Jurkat, Clone E6-1 (cell line): ENCODE measurements around the gene LY6G6D.

Experiments
- DNase-seq: peaks from one replicate; pipeline ENCODE4 v3.0.0-alpha.2; 2011; ENCODE audit warnings: low read depth, low spot score
- H3K4me3 ChIP-seq: 2 replicates; pipeline ENCODE4 v1.5.1; 2011; ENCODE audit warnings: mild to moderate bottlenecking, low read length, control low read depth, moderate library complexity

LY6G6D gene

DNA sequence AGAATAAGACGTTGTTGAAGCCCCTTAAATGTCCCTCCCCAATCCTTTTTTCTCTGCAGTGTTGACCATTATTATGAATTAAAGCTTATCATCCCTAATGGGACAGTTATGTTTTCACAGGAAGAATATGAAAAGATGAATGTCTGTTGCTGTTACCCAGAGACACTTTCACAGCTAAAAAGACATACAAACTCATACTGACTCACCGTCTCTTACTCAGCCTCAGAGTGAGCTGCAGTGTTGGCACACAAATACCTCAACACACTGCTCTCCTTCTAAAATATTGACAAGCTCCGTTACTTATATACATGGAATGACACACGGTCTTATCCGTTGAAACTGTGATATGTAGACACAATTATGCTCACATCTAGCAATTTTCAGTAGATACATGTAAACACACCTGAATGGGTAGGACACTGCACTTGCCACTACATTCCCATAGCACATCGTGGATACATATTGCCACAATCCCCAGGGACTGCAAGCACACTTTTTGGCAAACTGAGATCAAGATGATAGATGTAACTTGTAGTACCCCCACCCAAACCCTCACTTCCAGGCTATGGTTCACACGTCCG lies 37.7 kb downstream of the LY6G6D start:
- no peak overlapping the region for H3K4me3 ChIP-seq

DNA sequence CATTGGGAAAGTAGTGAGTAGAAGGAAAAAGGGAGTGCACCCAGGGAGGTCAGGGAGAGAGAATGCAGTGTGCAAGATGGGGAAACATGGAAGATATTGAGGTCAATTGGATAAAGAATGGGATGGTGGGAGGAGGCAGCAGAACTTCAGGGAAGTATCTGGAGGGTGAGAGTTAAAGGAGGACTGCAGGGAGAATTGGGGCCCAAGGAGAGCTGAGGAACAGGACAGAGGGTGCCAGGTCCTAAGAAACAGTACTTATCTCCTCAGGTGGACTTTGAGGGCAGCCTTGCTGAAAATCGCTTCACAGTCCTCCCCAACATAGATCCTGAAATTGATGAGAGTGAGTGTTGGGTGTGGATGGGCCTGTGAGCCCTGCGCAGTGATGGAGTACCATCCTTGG lies 43.1 kb downstream of the LY6G6D start:
- DNase-seq, result no peak

More for the DNA sequence above, 37.7 kb downstream of the LY6G6D start:
- DNase-seq, result no peak

DNA sequence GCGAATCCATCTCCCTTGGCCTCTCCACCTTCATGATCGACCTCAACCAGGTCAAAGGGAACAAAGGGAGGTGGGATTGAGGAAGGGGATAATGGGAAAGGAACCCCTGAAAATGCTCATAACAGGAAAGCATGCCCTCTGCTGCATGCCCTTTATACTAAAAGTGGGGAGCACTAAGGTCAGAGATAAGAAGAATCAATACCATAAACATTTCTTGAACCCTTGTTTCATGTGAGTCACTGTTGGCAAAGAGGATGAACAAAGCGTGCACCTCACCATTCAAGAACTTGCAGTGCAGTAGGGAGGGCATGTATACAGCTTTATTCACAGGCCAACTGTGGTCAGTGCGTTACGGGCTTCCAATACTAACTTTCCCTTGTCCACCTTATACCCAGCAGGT lies 45.6 kb downstream of the LY6G6D start:
- H3K4me3 ChIP-seq, result no peak overlapping the region
- DNase-seq, result no peak

More for the DNA sequence above, 43.1 kb downstream of the LY6G6D start:
- H3K4me3 ChIP-seq, result no peak overlapping the region

DNA sequence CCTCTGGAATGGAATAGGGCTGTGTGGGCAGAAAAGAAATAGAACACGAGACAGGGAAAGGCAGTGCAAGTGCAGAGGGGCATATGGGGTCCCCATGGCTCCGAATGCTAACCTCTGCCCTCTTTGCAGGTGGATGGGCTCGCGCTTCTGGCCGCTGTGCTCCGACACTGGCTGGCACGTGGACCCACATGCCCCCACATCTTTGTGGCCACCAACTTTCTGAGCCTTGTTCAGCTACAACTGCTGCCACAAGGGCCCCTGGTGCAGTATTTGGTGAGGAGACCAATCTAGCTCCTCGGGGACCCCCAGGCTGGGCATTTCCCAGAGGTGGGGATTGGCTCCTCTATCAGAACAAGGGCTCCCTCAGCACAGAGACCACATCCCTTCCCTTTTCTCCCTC lies 46.2 kb downstream of the LY6G6D start:
- no peak for DNase-seq
- H3K4me3 ChIP-seq, result no peak overlapping the region

DNA sequence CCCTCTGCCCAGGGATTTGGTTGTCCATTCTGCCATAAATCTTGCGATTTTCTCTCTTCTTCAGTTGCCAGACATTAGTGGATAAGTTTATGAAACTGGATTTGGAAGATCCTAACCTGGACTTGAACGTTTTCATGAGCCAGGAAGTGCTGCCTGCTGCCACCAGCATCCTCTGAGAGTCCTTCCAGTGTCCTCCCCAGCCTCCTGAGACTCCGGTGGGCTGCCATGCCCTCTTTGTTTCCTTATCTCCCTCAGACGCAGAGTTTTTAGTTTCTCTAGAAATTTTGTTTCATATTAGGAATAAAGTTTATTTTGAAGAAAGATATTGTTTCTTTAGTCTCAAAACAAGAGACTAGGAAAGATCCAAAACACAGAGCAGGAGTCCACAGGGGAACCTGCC lies 47.2 kb downstream of the LY6G6D start, which contains the start of gene SAPCD1:
SAPCD1 (plus strand) TSS at position 301 of the 400 bp plus-strand sequence. CDS start 399 bp downstream, outside the sequence.
- no peak within 1 kb of the TSS for H3K4me3 ChIP-seq
- no peak for DNase-seq

DNA sequence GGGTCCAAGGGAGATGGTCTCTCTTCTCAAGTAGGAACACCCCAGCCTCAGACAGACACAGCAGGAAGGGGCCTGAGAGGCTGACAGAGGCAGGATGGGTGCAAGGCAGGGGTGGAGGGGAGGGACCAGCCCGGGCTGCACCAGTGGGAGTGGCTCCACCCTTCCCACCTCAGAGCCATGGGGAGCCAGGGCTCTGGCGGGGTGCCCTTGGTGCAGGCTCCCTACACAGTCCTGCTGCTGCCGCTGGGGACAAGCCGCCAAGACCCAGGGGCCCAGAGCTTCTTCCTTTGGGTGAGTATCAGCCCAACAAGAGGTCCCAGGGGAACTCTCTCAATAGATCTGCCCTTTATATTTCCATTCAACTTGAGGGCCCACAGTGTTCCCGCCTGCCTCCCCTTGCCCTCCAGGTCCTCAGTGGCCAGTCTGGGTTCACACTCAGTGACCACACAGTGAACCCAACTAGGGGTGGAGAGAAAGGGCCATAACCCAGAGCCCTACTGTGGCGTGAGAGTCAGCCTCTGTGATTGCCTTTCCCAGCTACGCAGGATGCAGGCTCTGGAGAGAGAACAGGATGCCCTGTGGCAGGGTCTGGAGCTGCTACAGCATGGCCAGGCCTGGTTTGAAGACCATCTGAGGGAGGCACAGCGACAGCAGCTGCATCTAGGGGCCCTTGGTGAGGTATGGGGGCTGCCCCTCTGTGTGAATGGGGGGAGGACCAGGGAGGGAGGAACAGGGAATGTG lies 47.9 kb downstream of the LY6G6D start:
- DNase-seq, result no peak
- H3K4me3 ChIP-seq, result no peak overlapping the region

DNA sequence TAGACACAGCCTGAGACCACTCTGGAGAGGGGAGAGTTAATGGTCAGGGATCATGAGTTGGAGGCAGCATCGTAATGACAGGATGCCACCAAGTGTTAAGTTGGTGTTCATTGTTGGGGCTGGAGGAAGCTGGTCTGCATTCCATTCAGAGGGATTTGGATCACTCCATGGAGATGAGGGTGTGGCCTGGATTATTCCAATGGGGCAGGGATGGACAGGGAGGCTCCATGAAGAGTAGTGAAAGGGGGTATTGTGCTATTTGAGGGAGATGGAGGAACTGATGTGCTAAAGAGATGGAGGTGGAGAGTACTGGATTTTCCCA lies 48.4 kb downstream of the LY6G6D start:
- no peak overlapping the region for H3K4me3 ChIP-seq
- DNase-seq, result no peak

DNA sequence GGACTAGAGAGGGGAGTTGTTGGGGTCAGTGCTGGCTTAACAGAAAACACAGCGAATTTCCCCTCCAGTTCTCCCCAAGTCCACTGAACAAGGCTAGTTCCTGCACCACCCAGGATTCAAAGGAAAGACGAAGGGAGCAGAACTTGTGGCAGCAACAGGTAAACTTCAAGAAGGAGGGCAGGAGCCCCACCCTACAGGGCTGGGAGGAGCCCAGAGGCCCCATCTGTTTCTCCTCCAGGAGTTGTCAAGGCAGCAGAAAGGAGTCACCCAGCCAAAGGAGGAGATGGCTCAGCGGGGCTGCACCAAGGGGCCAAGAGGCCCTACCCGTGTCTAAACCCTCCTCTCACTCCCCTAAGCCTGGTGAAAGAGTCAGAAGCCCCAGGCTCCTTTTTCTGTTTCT lies 49.0 kb downstream of the LY6G6D start:
- H3K4me3 ChIP-seq, result no peak overlapping the region
- DNase-seq, result no peak

DNA sequence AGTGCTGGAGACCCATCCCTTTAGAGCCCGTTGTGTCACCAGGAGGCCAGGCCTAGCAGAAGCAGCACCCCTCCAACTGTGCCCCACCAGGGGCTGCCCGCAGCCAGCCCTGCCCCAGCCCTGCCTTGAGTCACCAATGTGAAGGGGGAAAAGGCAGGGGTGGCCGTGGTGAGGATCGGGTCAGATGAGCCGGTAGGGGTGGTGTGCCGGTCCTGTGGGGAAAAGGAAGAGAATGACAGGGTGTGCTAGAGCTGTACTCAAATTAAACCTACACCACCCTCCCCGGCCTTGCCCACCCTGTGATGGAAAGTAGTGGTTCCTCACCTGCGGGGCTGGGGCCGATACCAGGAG lies 50.4 kb downstream of the LY6G6D start:
- H3K4me3 ChIP-seq, result no peak overlapping the region

DNA sequence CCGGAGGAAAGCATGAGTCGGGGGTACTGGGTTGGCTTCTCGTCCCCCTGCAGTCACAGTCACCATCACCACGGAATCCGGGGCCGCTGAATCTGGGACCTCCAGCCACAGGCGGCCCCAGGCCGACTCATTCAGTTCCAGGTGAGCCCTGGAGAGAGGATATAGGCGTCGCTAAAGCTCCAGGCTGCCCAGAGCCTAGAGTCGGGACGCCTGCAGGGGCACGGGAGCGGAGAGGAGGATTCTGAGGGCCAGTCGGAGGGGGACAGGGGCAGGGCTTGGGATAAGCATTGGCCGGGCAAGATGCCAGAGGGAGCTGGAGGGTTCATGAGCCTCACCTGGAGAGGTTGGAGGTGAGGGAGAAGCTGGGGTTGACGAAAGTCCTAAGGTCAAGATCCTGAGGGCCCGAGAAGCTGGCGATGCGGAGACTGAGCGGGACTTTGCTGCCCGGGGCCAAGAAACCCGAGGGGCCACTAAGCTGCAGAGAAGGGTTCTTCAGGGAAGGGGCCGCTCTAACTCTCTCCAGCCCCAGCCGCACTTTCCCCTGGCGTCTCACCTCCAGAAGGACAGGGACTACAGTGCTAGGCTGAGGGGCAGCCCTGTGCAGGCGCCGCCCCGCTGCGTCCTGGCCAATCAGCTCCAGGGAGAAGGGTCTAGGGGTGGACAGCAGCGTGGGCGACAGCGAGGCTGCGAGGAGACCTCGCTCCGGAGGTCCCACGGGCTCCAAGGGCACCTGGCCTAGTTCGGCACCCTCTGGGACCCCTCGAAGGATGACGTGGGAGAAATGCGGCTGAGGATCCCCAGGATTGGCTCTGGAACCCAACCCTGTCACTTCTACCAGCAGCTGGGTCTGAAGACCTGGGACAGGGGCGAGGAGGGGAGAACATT lies 51.0 kb downstream of the LY6G6D start:
- H3K4me3 ChIP-seq, result no peak overlapping the region
- DNase-seq, result no peak

More for the DNA sequence above, 50.4 kb downstream of the LY6G6D start:
- DNase-seq, result no peak

DNA sequence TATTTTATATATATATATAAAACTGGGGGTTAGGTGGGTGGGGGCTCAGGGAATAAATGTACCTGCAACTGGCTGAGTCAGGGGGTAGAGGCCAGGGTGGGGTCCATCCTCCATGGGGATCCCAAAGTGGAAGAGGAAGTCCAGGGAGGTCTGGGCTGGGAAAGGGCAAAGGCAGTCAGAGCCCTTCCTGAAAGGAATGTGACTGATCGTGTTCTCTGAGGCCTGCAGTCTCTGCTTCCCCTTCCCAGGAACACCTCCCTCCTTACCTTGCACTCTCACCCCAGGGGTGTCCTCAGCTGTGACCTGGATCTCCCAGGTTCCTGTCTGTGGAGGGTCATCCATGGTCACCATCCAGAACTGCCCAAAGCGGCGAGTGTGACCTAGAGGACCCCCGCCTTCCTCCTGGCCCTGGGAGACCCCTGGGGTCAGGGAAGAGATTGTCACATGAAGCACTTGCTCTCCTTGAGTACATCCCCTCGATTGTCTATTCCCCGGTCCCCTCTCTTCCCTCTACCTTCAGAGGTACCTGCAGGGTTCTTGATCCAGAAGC lies 52.0 kb downstream of the LY6G6D start:
- no peak overlapping the region for H3K4me3 ChIP-seq
- no peak for DNase-seq
